ENCODE results near the gene SH3TC1. TPM values are rescaled to one million over a fixed set of nuclear protein-coding genes. Genes with fewer than 3 reads are reported as not detected.

Gene SH3TC1
- 8.2 TPM for total RNA-seq
- long read RNA-seq, full-length matches to known transcripts, result 3 of 24 reads
- long read RNA-seq, partial matches to known transcripts, result 10 of 24 reads
- long read RNA-seq, other reads (novel, unspliced or antisense), result 11 of 24 reads

- intact Hi-C loops (cut with DNase I), result no loop called here
- DNase-seq (peak; percentile 93), ATAC-seq (ENCODE audit: poor library complexity) (peak; percentile 90)
Observed at GRCh38 chr4:8198906-8199593, at the start of gene SH3TC1. SH3TC1 (plus strand) TSS chr4:8199290; CDS start chr4:8205195, 5,905 bp downstream.

- intact Hi-C loops (cut with DNase I), result no loop called here
- ATAC-seq (ENCODE audit: poor library complexity), result no peak
- no peak for DNase-seq
Observed at GRCh38 chr4:8149664-8150063, 49.4 kb upstream of the SH3TC1 start.

DNA sequence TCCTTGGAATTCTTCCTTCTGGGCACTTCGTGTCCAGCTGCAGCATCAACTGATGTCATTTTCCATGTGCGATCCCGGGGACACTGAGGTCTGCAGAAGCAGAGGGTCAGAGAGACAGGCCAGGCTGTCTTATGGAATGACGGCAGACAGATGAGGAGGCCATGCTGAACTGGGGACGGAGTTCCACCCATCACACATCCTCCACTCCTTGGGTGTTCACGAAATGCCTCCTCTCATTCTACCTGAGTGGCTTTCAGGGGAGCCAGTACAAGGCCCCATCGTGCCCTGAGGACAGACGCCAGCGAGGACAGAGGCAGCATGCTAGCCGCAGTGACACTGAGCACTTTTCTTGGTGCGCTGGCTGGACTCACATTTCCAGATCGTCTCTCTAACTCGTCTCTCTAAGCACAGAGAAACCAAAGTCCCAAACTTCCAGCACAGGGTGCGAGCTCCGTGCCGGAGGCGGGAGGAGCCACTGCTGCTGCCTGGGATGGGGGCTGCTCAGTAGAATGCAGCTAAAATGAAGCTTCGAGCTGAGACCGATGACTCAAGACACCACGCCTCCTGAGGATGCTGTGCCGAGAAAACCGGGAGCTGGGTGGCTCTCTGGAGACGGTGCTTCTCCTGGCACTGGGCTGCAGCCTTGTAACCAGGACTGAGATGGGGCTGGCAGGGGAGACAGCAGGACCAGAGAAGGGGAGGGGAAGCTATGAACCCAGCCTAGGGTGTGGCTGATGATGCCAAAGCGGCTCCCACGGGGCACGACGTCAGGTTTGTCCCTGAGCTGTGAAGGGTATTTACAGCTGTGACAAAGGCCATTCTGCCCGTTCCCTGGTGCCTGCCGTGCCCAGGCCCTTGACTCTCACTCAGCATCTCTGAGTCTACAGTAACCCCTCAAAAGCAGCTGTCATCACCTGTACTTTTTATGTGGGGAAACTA, 48.7 kb upstream of the SH3TC1 start:
- ATAC-seq (ENCODE audit: poor library complexity) (no peak), DNase-seq (no peak)
- intact Hi-C loops (cut with DNase I), result no loop called here

DNA sequence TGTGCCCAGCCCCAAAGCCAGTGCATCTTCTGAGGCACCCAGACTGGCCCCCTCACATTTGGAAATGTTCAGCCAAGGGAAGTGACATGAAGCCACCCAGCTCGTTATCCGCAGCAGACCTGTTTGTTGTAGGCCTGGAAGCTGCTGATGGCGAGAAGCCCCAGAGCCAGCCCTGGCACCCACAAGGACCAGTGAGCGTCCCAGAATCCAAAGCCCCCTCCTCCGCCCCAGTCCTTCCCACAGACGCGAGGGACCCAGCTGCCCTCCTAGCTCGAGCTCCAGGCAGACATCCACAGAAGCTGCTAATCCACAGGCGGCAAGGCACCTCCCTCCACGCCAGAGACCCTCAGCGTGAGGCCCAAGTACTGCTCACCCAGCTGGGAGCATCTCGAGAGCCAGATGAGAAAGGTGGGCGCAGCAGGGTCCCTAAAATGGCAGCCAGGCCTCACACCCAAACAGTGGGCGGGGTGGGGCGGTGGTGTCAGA, 47.9 kb upstream of the SH3TC1 start:
- DNase-seq, result no peak
- intact Hi-C loops (cut with DNase I), result no loop called here

DNA sequence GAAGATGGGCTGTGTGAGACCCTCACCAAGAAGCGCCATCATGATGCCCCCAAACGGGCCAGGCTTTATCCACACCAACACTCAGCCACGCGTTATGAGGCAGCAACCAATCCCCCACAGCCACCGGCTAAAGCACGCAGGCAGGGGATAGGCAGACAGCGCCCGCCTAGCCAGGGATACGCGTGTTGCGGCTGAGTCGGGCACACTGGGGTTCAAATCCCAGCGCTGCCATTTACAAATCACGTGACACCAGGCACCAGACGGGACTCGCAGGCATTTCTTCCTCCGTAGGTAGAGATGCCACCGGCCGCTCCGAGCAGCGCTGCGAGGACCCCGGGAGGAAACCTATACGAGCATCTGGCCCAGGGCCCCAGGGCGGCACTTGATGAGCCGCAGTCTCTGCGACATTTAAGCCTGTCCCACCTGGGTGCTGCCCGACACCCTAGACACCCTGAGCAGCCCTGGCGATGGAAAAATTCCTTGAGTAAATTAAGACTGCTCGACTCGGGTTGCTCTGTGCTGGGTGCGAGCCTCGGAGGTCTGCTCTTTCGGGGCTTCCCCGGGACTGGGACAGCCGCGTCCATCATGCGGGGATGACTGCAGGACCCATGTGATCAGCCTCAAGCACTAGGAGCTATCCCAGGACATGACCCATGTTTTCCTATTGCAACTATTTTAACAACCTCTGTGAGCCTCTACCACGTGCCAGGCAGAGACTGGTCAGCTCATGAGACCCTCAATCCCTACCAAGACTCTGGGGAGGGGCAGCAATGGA, 46.8 kb upstream of the SH3TC1 start:
- ATAC-seq (ENCODE audit: poor library complexity), result peak; percentile 34
- no peak for DNase-seq
- intact Hi-C loops (cut with DNase I), result no loop called here

More for the DNA sequence above, 47.9 kb upstream of the SH3TC1 start:
- ATAC-seq (ENCODE audit: poor library complexity), result no peak

DNA sequence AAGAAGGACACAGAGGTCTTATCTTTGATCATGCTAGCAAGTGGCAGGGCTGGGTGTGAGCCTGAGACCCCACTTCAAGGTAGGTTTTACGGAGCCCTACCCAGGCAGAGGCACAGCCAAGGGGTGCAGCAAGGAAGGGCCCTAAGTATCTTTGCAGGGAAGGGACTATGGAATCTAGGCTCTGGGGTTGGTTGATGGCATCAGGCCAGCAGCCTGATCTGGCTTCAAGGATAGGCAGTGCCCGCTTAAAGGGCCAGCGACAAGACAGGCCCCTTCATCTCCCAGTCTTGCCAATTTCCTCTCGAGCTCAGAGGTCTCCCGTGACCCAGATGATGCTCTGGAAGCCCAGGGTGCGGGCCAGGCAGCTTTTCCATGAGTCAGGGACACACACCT, 46.2 kb upstream of the SH3TC1 start:
- ATAC-seq (ENCODE audit: poor library complexity), result peak; percentile 61
- intact Hi-C loops (cut with DNase I), result no loop called here
- DNase-seq, result peak; percentile 69

- intact Hi-C loops (cut with DNase I), result no loop called here
- DNase-seq, result peak; percentile 17
- ATAC-seq (ENCODE audit: poor library complexity), result no peak
Observed at GRCh38 chr4:8153441-8153840, 45.6 kb upstream of the SH3TC1 start.

DNA sequence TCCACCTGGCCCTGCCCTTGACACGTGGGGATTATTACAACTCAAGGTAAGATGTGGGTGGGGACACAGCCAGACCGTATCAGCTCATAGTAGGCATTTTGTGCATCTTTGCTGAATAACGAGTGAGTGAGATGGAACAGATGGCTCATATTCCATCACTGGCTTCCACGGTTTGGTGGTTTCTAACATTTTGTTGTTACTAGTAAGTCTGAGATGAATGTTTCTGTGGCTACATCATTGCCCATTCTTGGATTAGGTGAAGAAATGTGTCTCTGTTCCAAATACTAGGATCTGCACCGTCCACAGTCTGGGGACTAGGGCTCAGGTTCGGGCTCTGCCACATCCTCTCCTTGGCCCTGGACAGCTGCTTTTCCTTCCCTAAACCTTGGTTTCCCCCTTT, 44.0 kb upstream of the SH3TC1 start:
- ATAC-seq (ENCODE audit: poor library complexity), result no peak
- no peak for DNase-seq
- intact Hi-C loops (cut with DNase I), result no loop called here

GRCh38 chr4:8155660-8156421, 43.2 kb upstream of the SH3TC1 start:
- intact Hi-C loops (cut with DNase I), result no loop called here
- DNase-seq, result peak; percentile 29
- no peak for ATAC-seq (ENCODE audit: poor library complexity)

GRCh38 chr4:8156617-8157016, 42.5 kb upstream of the SH3TC1 start:
- intact Hi-C loops (cut with DNase I), result no loop called here
- ATAC-seq (ENCODE audit: poor library complexity) (no peak), DNase-seq (peak; percentile 36)

DNA sequence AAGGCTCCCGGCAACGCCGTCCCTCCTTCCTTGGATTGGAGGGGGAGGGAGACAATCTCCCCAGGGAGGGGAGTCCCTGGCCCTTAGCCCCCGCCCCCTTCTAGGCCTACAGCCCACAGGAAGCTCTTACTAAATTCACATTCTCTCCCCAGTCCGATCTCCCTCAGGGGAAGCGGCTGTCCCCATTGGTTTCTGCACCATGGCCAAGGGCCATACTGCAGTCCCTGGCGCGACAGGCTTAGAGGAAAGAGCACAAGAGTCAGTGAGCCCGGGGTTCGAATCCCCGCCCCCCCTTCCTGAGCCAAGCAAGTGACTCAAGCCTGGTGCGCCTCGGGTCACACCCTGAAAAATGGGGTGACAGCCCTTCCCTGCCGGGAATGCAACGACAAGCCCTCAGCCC, 41.6 kb upstream of the SH3TC1 start:
- intact Hi-C loops (cut with DNase I), result no loop called here
- no peak for ATAC-seq (ENCODE audit: poor library complexity)
- DNase-seq, result peak; percentile 61

DNA sequence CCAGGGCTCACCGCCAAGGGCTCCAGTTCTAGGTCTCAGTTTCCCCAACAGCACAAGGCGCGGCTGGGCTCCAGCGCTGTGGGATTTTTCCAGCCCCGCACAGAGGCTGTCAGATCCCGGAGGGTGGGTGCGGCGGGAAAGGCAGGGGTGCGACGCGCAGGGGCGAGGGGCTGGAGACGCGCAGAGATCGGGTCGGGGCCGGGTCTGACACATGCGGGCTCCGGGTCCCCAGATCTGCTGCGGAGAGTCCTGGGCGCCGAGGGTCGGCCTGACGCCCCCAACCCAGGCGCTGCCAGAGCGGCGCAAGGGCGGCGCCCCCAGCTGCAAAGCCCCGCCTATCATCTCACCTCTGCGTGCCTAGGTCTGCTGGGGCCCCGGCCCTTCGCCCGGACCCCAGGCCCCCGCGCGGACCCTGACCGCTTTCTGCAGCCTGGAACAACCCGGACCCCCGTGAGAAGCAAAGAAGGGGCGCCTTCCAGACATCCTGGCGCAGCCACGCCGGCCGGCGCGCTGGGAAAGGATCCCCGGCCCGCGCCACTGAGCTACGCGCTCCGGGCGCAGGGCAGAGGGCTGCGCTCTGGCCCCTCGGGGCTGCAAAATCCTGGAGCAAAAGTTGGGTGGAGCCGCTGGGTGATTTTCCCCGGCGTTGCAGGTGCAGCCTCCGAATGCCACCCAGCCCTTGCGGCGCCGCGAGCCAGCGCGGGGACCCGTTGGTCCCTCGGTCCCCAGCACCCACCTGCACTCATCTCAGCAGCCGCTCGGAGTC, 41.0 kb upstream of the SH3TC1 start:
- intact Hi-C loops (cut with DNase I), result no loop called here
- no peak for DNase-seq
- peak; percentile 1 for ATAC-seq (ENCODE audit: poor library complexity)

GRCh38 chr4:8158710-8159536, 40.2 kb upstream of the SH3TC1 start, which contains the start of gene ABLIM2:
ABLIM2 (minus strand) TSS chr4:8158813; CDS start chr4:8158689, 124 bp downstream.
- ATAC-seq (ENCODE audit: poor library complexity) (peak; percentile 99), DNase-seq (peak; percentile 99)
- intact Hi-C loops (cut with DNase I), result no loop called here

- DNase-seq (peak; percentile 34), ATAC-seq (ENCODE audit: poor library complexity) (no peak)
Observed at GRCh38 chr4:8159537-8160232, 39.4 kb upstream of the SH3TC1 start.

GRCh38 chr4:8160233-8160560, 38.9 kb upstream of the SH3TC1 start:
- ATAC-seq (ENCODE audit: poor library complexity), result no peak
- intact Hi-C loops (cut with DNase I), result loop anchor here (10.0 kb wide), 1 partner anchor 255 kb away; no protein-coding TSS in a partner anchor
- DNase-seq, result peak; percentile 26

More at GRCh38 chr4:8159537-8160232, 39.4 kb upstream of the SH3TC1 start:
- intact Hi-C loops (cut with DNase I), result loop anchor here (10.0 kb wide), 1 partner anchor 255 kb away; no protein-coding TSS in a partner anchor

DNA sequence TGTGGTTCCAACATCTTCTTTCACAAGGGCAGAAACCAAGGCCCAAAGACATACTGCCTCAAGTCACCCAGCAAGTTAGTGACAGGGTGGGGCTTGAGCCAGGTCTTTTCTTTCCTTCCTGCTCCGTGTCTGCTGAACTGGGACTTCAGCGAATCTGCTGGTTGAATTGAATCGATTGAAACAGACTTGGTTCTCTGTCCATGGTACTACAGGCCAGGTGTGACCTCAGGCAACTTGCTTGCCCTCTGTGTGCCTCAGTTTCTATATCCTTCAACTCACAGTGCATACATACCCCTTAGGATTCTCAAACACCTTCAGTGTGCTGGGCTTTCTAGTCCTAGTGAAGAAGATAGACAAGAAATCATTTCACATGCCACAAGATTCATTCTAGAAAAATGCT, 38.5 kb upstream of the SH3TC1 start:
- intact Hi-C loops (cut with DNase I), result loop anchor here (10.0 kb wide), 1 partner anchor 254 kb away; no protein-coding TSS in a partner anchor
- no peak for ATAC-seq (ENCODE audit: poor library complexity)
- peak; percentile 0 for DNase-seq
